Transverse colon (tissue), 4 donors: ENCODE data around the gene CATSPERD.
"Not testable (repeated sequence)": the region's sequence is repeated elsewhere in the genome, so short reads cannot be mapped to it uniquely, and the experiment has no call there.

Experiments
- POLR2A ChIP-seq: fragments of 450-650 bp; IDR thresholded peaks from one replicate; pipeline ENCODE4 v1.6.1; 2016; ENCODE audit warnings: antibody characterized with exemption, mild to moderate bottlenecking, moderate library complexity
- POLR2AphosphoS5 ChIP-seq, 3 donors: sonication (generic); formaldehyde crosslinking; IDR thresholded peaks; one replicate each; pipeline ENCODE4 v1.6.1; 2016; ENCODE audit warnings: antibody characterized with exemption in 3 of 3
- TF ChIP-seq, protein P1 (sequence below), 5 experiments: fragments of 200-600 bp in 3 of 5; fragments of 450-650 bp in 2 of 5; sonication (generic) in 3 of 5; IDR thresholded peaks; 1 replicate in 2 of 5; 2 replicates in 3 of 5; pipeline ENCODE4 v1.5.1; 2016 to 2017; ENCODE audit warnings: antibody characterized with exemption in 5 of 5, inconsistent platforms in 3 of 5, mild to moderate bottlenecking in 2 of 5, moderate library complexity in 1 of 5

DNA sequence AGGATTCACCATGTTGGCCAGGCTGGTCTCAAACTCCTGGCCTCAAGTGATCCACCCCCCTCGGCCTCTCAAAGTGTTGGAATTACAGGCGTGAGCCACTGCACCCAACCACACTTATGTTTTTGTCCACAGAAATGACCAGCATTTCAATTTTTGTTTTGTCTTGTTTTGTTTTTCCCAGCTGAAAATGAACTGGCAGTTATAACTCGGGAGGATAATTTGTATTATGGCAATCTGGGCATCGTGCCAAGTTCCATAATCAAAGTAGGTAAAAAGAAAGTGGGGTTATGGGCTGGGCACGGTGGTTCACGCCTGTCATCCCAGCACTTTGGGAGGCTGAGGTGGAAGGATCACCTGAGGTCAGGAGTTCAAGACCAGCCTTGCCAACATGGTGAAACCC, 28.5 kb downstream of the CATSPERD start:
- TF ChIP-seq, protein P1, sequence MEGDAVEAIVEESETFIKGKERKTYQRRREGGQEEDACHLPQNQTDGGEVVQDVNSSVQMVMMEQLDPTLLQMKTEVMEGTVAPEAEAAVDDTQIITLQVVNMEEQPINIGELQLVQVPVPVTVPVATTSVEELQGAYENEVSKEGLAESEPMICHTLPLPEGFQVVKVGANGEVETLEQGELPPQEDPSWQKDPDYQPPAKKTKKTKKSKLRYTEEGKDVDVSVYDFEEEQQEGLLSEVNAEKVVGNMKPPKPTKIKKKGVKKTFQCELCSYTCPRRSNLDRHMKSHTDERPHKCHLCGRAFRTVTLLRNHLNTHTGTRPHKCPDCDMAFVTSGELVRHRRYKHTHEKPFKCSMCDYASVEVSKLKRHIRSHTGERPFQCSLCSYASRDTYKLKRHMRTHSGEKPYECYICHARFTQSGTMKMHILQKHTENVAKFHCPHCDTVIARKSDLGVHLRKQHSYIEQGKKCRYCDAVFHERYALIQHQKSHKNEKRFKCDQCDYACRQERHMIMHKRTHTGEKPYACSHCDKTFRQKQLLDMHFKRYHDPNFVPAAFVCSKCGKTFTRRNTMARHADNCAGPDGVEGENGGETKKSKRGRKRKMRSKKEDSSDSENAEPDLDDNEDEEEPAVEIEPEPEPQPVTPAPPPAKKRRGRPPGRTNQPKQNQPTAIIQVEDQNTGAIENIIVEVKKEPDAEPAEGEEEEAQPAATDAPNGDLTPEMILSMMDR (IDR thresholded peaks at IDR 0.05): not testable (repeated sequence)
- not testable (repeated sequence) for TF ChIP-seq POLR2A; POLR2AphosphoS5 (IDR thresholded peaks at IDR 0.05)
